GM19238 (cell line): ENCODE data around the gene NDUFS8.

Experiments
- DNase-seq: peaks from one replicate; pipeline ENCODE4 v3.0.0; 2011; ENCODE audit warnings: low spot score; ENCODE audit not compliant: insufficient read length

Gene NDUFS8

GRCh38 chr11:68077617-68078582, 47.4 kb downstream of the NDUFS8 start:
- DNase-seq = no peak

GRCh38 chr11:68080860-68081259, 50.4 kb downstream of the NDUFS8 start:
- no peak for DNase-seq

DNA sequence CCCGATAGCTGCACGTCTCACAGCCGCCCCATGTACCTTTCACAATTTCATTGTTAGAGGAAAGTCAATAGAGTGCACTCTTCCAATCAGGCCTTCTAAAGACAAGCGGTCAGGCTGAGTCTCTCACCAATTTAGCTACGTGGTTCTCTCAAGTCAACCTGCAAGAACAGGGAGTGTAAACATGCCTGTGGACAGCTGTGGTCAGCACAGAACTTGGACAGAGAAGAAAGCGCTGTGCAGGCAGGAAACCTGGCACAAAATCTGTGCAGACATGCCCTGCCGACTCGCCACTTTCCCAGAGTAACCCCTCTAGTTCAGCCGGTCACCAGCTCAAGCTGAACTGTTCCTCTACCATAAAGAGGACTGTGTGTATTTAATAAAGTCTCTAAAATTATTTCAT, 51.2 kb downstream of the NDUFS8 start:
- DNase-seq = no peak

DNA sequence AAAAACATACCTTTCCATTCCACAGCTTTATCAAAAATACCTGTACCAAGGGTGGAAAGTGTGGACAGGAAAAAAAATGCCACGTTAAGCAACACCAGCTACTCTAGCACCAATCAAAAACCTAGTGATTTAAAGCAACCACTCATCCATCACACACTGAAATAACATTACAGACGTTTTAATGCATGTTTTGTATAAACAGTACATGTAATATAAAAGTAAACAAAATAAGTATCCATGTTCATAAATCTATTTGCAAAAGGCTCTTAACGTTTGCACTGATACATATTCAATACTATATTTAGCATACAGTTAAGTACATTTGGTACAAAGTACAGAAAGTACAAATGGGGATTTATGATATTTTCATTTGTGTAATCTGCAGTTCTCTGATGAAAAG, 52.0 kb downstream of the NDUFS8 start:
- no peak for DNase-seq

GRCh38 chr11:68083517-68083916, 53.0 kb downstream of the NDUFS8 start:
- no peak for DNase-seq
